Measurements from ENCODE around the gene XAGE3. TPM values are rescaled to one million over a fixed set of nuclear protein-coding genes. Genes with fewer than 3 reads are reported as not detected.

The XAGE3 gene
- total and polyA plus RNA-seq, 10 donors: not detected

- Histone ChIP-seq H3K27me3 (replicated peaks in 1 of 7) (peaks cover 0 to 15% (median 0%) of the 10 kb centered on the region in 7 donors), H3K4me3 (no peak overlapping the region), H3K27ac (no peak overlapping the region), H3K36me3 (no peaks in the 10 kb centered on the region), H3K9me3 (no peaks in the 10 kb centered on the region), H3K4me1 (no peaks in the 10 kb centered on the region)
- intact Hi-C loops (cut with DNase I; ENCODE audit: low total_unique reads): no loop called here
- 62 to 82% (median 68%) methylated on average over 3 to 4 of the region's 4 CpGs for WGBS, 5 donors
- DNase-seq: no peak
- TF ChIP-seq CTCF (IDR thresholded peaks at IDR 0.05 in 8 of 11, conservative IDR thresholded peaks at IDR 0.05 in 3 of 11): no peak
- TF ChIP-seq POLR2AphosphoS5 (IDR thresholded peaks at IDR 0.05): no peak
- no peak for TF ChIP-seq POLR2A (IDR thresholded peaks at IDR 0.05)
Observed at GRCh38 chrX:52819788-52820187, 48.1 kb downstream of the XAGE3 start.

Other genes starting within 250 kb of the XAGE3 start
- gene SSX7, start 213.2 kb downstream of the XAGE3 start, total RNA-seq: not detected
- not detected for gene SSX7, start 213.2 kb downstream of the XAGE3 start, polyA plus RNA-seq
- not detected for gene SSX2, start 160.9 kb downstream of the XAGE3 start, total RNA-seq
- gene SSX2, start 160.9 kb downstream of the XAGE3 start, polyA plus RNA-seq: not detected
- gene SSX2B, start 116.8 kb downstream of the XAGE3 start, total RNA-seq: not detected
- not detected for gene SSX2B, start 116.8 kb downstream of the XAGE3 start, polyA plus RNA-seq
- gene SPANXN5, start 70.7 kb downstream of the XAGE3 start, total RNA-seq: not detected
- not detected for gene SPANXN5, start 70.7 kb downstream of the XAGE3 start, polyA plus RNA-seq
- not detected for gene XAGE5, start 56.8 kb downstream of the XAGE3 start, total RNA-seq
- not detected for gene XAGE5, start 56.8 kb downstream of the XAGE3 start, polyA plus RNA-seq
- gene FAM156B, start 29.2 kb upstream of the XAGE3 start, total RNA-seq: 10 to 100 TPM in 6 of 7 donors, 1 to 10 TPM in 1; 9.5 to 35.6 (median 21.0) TPM
- 10 to 100 TPM; 32.8 to 90.8 (median 58.7) TPM for gene FAM156B, start 29.2 kb upstream of the XAGE3 start, polyA plus RNA-seq
- gene FAM156A, start 90.4 kb upstream of the XAGE3 start, total RNA-seq: 10 to 100 TPM; 18.3 to 29.7 (median 25.9) TPM
- gene FAM156A, start 90.4 kb upstream of the XAGE3 start, polyA plus RNA-seq: 10 to 100 TPM in 2 of 3 donors, 1 to 10 TPM in 1; 9.0 to 15.1 (median 10.5) TPM
- gene GPR173, start 180.7 kb upstream of the XAGE3 start, total RNA-seq: 1 to 10 TPM; 1.8 to 4.4 (median 2.8) TPM
- gene GPR173, start 180.7 kb upstream of the XAGE3 start, polyA plus RNA-seq: 1 to 10 TPM in 1 of 3 donors, under 1 TPM in 2; 0.44 to 1.1 (median 0.83) TPM
- gene TSPYL2, start 214.3 kb upstream of the XAGE3 start, total RNA-seq: 10 to 100 TPM; 28.6 to 60.0 (median 51.7) TPM
- gene TSPYL2, start 214.3 kb upstream of the XAGE3 start, polyA plus RNA-seq: 10 to 100 TPM; 35.6 to 65.8 (median 58.6) TPM
- gene KANTR, start 226.1 kb upstream of the XAGE3 start, total RNA-seq: 10 to 100 TPM; 14.0 to 34.5 (median 19.3) TPM
- 1 to 10 TPM; 4.4 to 8.4 (median 6.1) TPM for gene KANTR, start 226.1 kb upstream of the XAGE3 start, polyA plus RNA-seq

Data from spleen (tissue), 11 donors.